Stimulated activated CD8-positive, alpha-beta memory T cell treated with anti-CD3 and anti-CD28 coated beads, Interleukin-2, amount 100 ng/mL, for 1 hour (primary cell): Measurements from ENCODE around the gene KPNA3.
"Not testable (repeated sequence)": the region's sequence is repeated elsewhere in the genome, so short reads cannot be mapped to it uniquely, and the experiment has no call there.

Experiments
- DNase-seq, 2 donors: peaks; one replicate each; pipeline ENCODE4 v3.0.0-alpha.2; 2020; ENCODE audit warnings: low read depth in 2 of 2

KPNA3 gene

GRCh38 chr13:49749848-49750247 is 42.6 kb downstream of the KPNA3 start:
- no peak for DNase-seq

GRCh38 chr13:49746111-49746510 is 46.4 kb downstream of the KPNA3 start:
- DNase-seq, result no peak

GRCh38 chr13:49740870-49741269 is 51.6 kb downstream of the KPNA3 start:
- DNase-seq, result no peak

- no peak for DNase-seq
These were observed 52.8 kb downstream of the KPNA3 start for GRCh38 chr13:49739498-49740187.

GRCh38 chr13:49733181-49733951 is 59.1 kb downstream of the KPNA3 start:
- DNase-seq, result no peak

GRCh38 chr13:49731766-49732165 is 60.7 kb downstream of the KPNA3 start:
- DNase-seq, result no peak

GRCh38 chr13:49716615-49717014 is 75.9 kb downstream of the KPNA3 start:
- no peak for DNase-seq

- no peak for DNase-seq
These were observed 77.7 kb downstream of the KPNA3 start for GRCh38 chr13:49714757-49715156.

GRCh38 chr13:49711218-49711863 is 81.1 kb downstream of the KPNA3 start:
- DNase-seq, result no peak

GRCh38 chr13:49704264-49704663 is 88.2 kb downstream of the KPNA3 start:
- DNase-seq, result not testable (repeated sequence)

GRCh38 chr13:49701491-49701890 is 91.0 kb downstream of the KPNA3 start:
- DNase-seq, result no peak

GRCh38 chr13:49697468-49697867 is 95.0 kb downstream of the KPNA3 start:
- DNase-seq, result no peak

- DNase-seq, result no peak
These were observed 98.0 kb downstream of the KPNA3 start for GRCh38 chr13:49694446-49694845.

GRCh38 chr13:49693877-49694276 is 98.6 kb downstream of the KPNA3 start:
- DNase-seq, result no peak

GRCh38 chr13:49693191-49693733 is 99.2 kb downstream of the KPNA3 start:
- DNase-seq, result no peak

- DNase-seq, result peak; percentile 76 to 78
These were observed 101.3 kb downstream of the KPNA3 start, which contains the start of gene EBPL for GRCh38 chr13:49690995-49691784. Gene EBPL, minus strand, starts transcription at chr13:49691486. Its CDS starts 62 bp downstream, at chr13:49691424.

GRCh38 chr13:49690133-49690994 is 102.1 kb downstream of the KPNA3 start:
- no peak for DNase-seq

- no peak for DNase-seq
These were observed 109.0 kb downstream of the KPNA3 start for GRCh38 chr13:49683489-49683888.

- no peak for DNase-seq
These were observed 110.5 kb downstream of the KPNA3 start for GRCh38 chr13:49681842-49682435.

- no peak for DNase-seq
These were observed 113.2 kb downstream of the KPNA3 start for GRCh38 chr13:49679246-49679645.
